Keratinocyte (primary cell): ENCODE results near the gene CCM2. TPM values are rescaled to one million over a fixed set of nuclear protein-coding genes. Genes with fewer than 3 reads are reported as not detected.

Experiments used
- DNase-seq: peaks from one replicate; pipeline ENCODE4 v3.0.0-alpha.2; 2011; ENCODE audit warnings: low read depth, missing footprints, low spot score
- FAIRE-seq: peaks from 2 replicates; lab custom pipeline; 2011; peaks lifted over from hg19 to GRCh38; lab: Jason Lieb, UNC
- H2AFZ ChIP-seq: 2 replicates; pipeline ENCODE4 v1.6.0; 2012; ENCODE audit warnings: low read length, control low read depth, inconsistent platforms; ENCODE audit not compliant: control insufficient read depth
- H3K27ac ChIP-seq: 2 replicates; pipeline ENCODE4 v1.5.1; 2011; ENCODE audit warnings: low read length; ENCODE audit not compliant: control insufficient read depth, insufficient read depth
- H3K27me3 ChIP-seq: 3 replicates; pipeline ENCODE4 v1.6.0; 2011; ENCODE audit warnings: low read length; ENCODE audit not compliant: control insufficient read depth, insufficient read depth; ENCODE audit errors: extremely low read depth
- H3K36me3 ChIP-seq, 2 experiments: 2 replicates in 1 of 2; 3 replicates in 1 of 2; pipeline ENCODE4 v1.5.1; 2011; ENCODE audit warnings: low read length in 2 of 2, mild to moderate bottlenecking in 1 of 2; ENCODE audit not compliant: control insufficient read depth in 2 of 2, insufficient read depth in 2 of 2; ENCODE audit errors: extremely low read depth in 1 of 2
- H3K4me1 ChIP-seq: 3 replicates; pipeline ENCODE4 v1.5.1; 2011; ENCODE audit warnings: low read length; ENCODE audit not compliant: control insufficient read depth, insufficient read depth; ENCODE audit errors: extremely low read depth
- H3K4me2 ChIP-seq: 3 replicates; pipeline ENCODE4 v1.6.0; 2011; ENCODE audit warnings: low read depth, low read length; ENCODE audit not compliant: control insufficient read depth, insufficient read depth; ENCODE audit errors: extremely low read depth
- H3K4me3 ChIP-seq, 3 experiments: fragments of 200-600 bp in 1 of 3; sonication (generic) in 1 of 3; 2 replicates in 2 of 3; 3 replicates in 1 of 3; pipeline ENCODE4 v1.5.1; 2011 to 2016; ENCODE audit warnings: low read length in 3 of 3, mild to moderate bottlenecking in 3 of 3, control low read depth in 2 of 3, inconsistent platforms in 1 of 3, low read depth in 1 of 3, mixed read lengths in 1 of 3, mixed run types in 1 of 3, moderate library complexity in 1 of 3; ENCODE audit not compliant: control insufficient read depth in 2 of 3, insufficient read depth in 2 of 3; ENCODE audit errors: extremely low read depth in 1 of 3
- H3K79me2 ChIP-seq: 2 replicates; pipeline ENCODE4 v1.6.0; 2012; ENCODE audit warnings: low read length; ENCODE audit not compliant: control insufficient read depth, insufficient read depth
- H3K9ac ChIP-seq: 3 replicates; pipeline ENCODE4 v1.6.0; 2011; ENCODE audit warnings: low read length; ENCODE audit not compliant: control insufficient read depth, insufficient read depth; ENCODE audit errors: extremely low read depth
- H3K9me1 ChIP-seq: 3 replicates; pipeline ENCODE4 v1.6.0; 2011; ENCODE audit warnings: low read length; ENCODE audit not compliant: control insufficient read depth, insufficient read depth; ENCODE audit errors: extremely low read depth
- H3K9me3 ChIP-seq: 2 replicates; pipeline ENCODE4 v1.5.1; 2012; ENCODE audit warnings: low read depth, low read length; ENCODE audit not compliant: control insufficient read depth
- H4K20me1 ChIP-seq: 3 replicates; pipeline ENCODE4 v1.6.0; 2011; ENCODE audit warnings: low read length; ENCODE audit not compliant: control insufficient read depth, insufficient read depth; ENCODE audit errors: extremely low read depth
- EZH2 ChIP-seq: IDR thresholded peaks from one replicate; pipeline ENCODE4 v1.6.1; 2012; ENCODE audit warnings: inconsistent platforms, mild to moderate bottlenecking, low read length, moderate library complexity
- dilution Hi-C: fragments of 300-500 bp; cut with MboI; formaldehyde crosslinking; loops from one replicate; pipeline ENCODE4 v1.7.0; 2020; ENCODE audit warnings: low sequenced_read_pairs; ENCODE audit not compliant: extremely low pct_ligation_motif_present
- polyA plus RNA-seq, 5 experiments: library from polyadenylated mRNA; depleted of rRNA in 3 of 5; stranded (reverse) in 3 of 5; stranded (forward) in 1 of 5; unstranded in 1 of 5; fragments of >200 nt; gene quantifications; 1 replicate in 1 of 5; 2 replicates in 3 of 5; 3 replicates in 1 of 5; pipeline versions ENCODE4 v1.2.1 to v1.2.3, GENCODE V29; 2011 to 2012; ENCODE audit warnings: missing spikeins in 2 of 5, low read depth in 1 of 5, low replicate concordance in 1 of 5
- TF ChIP-seq, protein P1 (sequence below), 3 experiments: IDR thresholded peaks in 1 of 3; conservative IDR thresholded peaks in 1 of 3; optimal IDR thresholded peaks in 1 of 3; 2 replicates in 2 of 3; 3 replicates in 1 of 3; pipeline versions ENCODE3 to v1.5.1; 2011; ENCODE audit warnings: low read length in 3 of 3, mild to moderate bottlenecking in 3 of 3, moderate library complexity in 2 of 3, control low read depth in 1 of 3, inconsistent platforms in 1 of 3; ENCODE audit not compliant: insufficient read depth in 2 of 3; ENCODE audit errors: extremely low read depth in 1 of 3

CCM2 gene
- polyA plus RNA-seq, 1 donor (not counting 4 experiments of a cell fraction or from before 2014, with no cell fraction given) = 44.8 TPM

DNA sequence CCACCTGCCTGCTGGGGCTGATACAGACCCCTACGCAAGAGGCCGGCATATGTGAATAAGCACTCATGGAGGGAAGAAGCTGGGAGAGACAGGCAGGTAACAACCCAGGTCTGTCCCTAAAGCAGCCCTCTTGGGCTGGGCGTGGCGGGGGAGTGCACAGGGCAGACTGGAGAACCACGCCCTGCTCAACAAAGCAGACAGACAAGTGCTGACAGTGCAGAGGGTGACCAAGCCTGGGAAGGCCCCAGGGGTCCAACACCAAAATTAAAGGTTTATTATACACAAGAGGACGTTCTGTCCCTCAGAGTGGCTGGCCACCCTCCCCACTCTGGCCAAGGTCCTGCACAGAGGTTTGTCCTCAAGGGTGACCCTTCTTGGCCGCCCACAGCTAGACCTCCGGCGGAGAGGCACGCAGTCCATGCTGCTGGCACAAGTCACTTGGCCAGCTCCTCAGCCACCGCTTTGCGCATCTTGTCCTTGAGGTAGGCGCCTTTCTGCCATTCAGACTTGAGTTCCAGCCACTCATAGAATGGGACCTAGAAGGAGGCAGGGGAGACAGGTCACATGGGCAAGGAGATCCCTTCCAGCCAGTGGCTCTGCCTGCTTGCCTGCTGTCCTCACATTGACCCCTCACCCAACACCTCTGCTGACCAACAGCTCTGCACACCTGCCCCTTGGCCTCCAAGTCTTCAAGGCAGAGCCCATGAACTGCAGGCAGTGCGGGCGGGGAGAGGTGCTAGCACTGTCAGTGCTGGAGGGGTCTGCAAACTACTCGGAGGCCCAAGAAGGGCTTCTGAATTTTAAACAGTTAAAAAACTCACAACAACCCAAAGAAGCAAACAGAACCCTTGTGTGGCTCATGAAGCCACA lies 100.1 kb downstream of the CCM2 start:
- Histone ChIP-seq H3K4me3 (no peak overlapping the region), H3K9me3 (no peaks in the 10 kb centered on the region), H3K27ac (no peak overlapping the region), H3K9ac (no peak overlapping the region), H3K27me3 (no peaks in the 10 kb centered on the region), H3K4me2 (no peak overlapping the region), H3K79me2 (peaks cover 21% of the 10 kb centered on the region), H3K4me1 (peaks cover 8% of the 10 kb centered on the region), H2AFZ (no peak overlapping the region), H3K9me1 (peaks cover 2% of the 10 kb centered on the region), H3K36me3 (peaks cover 56 to 58% of the 10 kb centered on the region in 2 experiments), H4K20me1 (peaks cover 3% of the 10 kb centered on the region)
- no peak for DNase-seq
- no peak for FAIRE-seq
- dilution Hi-C loops = no loop called here
- TF ChIP-seq, protein P1, sequence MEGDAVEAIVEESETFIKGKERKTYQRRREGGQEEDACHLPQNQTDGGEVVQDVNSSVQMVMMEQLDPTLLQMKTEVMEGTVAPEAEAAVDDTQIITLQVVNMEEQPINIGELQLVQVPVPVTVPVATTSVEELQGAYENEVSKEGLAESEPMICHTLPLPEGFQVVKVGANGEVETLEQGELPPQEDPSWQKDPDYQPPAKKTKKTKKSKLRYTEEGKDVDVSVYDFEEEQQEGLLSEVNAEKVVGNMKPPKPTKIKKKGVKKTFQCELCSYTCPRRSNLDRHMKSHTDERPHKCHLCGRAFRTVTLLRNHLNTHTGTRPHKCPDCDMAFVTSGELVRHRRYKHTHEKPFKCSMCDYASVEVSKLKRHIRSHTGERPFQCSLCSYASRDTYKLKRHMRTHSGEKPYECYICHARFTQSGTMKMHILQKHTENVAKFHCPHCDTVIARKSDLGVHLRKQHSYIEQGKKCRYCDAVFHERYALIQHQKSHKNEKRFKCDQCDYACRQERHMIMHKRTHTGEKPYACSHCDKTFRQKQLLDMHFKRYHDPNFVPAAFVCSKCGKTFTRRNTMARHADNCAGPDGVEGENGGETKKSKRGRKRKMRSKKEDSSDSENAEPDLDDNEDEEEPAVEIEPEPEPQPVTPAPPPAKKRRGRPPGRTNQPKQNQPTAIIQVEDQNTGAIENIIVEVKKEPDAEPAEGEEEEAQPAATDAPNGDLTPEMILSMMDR (optimal IDR thresholded peaks at IDR 0.05 in 1 of 3, IDR thresholded peaks at IDR 0.05 in 1 of 3, conservative IDR thresholded peaks at IDR 0.05 in 1 of 3; ENCODE audit: extremely low read depth in 1 of 3, insufficient read depth in 2 of 3, low read length in 3 of 3) = no peak
- no peak for TF ChIP-seq EZH2

DNA sequence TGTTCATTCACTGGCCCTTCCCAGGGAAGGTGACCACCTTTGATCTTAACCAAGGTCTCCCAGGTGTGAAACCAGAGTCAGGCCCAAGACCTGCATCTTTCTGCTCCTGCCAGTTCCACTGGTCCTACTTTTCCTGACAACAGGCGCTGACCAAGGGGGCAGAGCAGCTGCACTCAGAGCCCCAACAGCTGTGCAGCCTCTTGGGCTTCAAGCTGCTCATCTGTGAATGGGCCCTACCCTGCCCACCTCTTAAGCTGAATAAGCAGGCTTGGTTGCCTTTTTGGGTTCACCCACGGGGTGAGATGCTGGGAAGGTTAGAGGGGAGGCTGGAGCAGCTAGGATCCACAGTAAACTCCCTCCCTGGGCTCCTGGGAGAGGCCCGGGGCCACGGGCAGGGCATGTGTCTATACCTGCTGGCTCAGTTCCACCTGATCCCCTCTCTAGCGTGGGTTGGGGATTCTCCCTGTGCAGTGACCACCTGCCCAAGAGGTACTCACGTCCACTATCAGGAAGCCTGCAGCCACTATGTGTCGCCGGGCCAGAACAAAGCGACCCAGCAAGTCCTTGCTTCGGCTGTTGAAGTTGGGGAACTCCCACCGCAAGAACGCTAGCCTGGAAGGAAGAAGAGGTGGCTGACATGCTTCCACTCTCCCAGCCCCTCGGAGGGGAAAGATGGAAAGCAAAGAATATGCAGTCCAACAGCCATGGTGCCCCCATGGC lies 100.9 kb downstream of the CCM2 start:
- H3K79me2 ChIP-seq = peaks cover 29% of the 10 kb centered on the region
- no peak overlapping the region for H3K4me2 ChIP-seq
- H3K4me3 ChIP-seq = no peak overlapping the region
- no peak for FAIRE-seq
- H2AFZ ChIP-seq = no peak overlapping the region
- peaks cover 8% of the 10 kb centered on the region for H3K4me1 ChIP-seq
- peaks cover 3% of the 10 kb centered on the region for H4K20me1 ChIP-seq
- H3K27ac ChIP-seq = no peak overlapping the region
- no peaks in the 10 kb centered on the region for H3K9me3 ChIP-seq
- no peak for DNase-seq
- dilution Hi-C loops = no loop called here
- H3K36me3 ChIP-seq = peaks cover 62 to 66% of the 10 kb centered on the region in 2 experiments
- H3K9me1 ChIP-seq = peaks cover 2% of the 10 kb centered on the region
- H3K27me3 ChIP-seq = no peaks in the 10 kb centered on the region
- TF ChIP-seq, protein P1 (optimal IDR thresholded peaks at IDR 0.05 in 1 of 3, IDR thresholded peaks at IDR 0.05 in 1 of 3, conservative IDR thresholded peaks at IDR 0.05 in 1 of 3; ENCODE audit: extremely low read depth in 1 of 3, insufficient read depth in 2 of 3, low read length in 3 of 3) = no peak
- no peak for TF ChIP-seq EZH2
- no peak overlapping the region for H3K9ac ChIP-seq
